CD4-positive, alpha-beta T cell treated with Interleukin-2 at 100 ng/mL for 4 hours (primary cell): Measurements from ENCODE around the gene PTPN1.
"Not testable (repeated sequence)": the region's sequence is repeated elsewhere in the genome, so short reads cannot be mapped to it uniquely, and the experiment has no call there.

Experiments
- DNase-seq: peaks from one replicate; pipeline ENCODE4 v3.0.0-alpha.2; 2020; ENCODE audit warnings: low spot score

PTPN1 gene

DNA sequence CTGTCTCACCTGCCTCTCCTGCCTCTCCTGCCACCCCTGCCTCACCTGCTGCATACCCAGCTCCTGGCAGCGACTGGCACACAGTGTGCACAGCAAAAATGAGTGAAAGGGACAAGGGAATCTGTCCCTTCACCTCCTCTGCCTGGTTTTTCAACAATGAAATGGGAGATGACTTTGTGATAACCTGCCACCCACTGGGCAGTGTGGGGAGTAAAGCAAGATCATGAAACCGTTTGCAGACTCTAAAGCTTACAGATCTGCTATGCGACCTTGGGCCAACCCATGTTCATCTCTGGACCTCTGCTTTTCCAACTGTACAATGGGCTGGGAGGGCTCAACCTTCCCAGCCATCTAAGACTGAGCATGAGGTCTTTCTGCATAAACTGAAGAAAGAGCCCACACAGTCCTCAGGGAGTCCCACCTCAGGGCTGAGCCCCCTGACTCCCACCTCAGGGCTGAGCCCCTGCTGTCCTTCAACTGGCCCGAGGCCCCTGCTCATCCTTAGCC, 100.1 kb downstream of the PTPN1 start:
- no peak for DNase-seq

- no peak for DNase-seq
These were observed 101.1 kb downstream of the PTPN1 start for GRCh38 chr20:50611128-50611810.

- DNase-seq: no peak
These were observed 103.4 kb downstream of the PTPN1 start for GRCh38 chr20:50613438-50614169.

DNA sequence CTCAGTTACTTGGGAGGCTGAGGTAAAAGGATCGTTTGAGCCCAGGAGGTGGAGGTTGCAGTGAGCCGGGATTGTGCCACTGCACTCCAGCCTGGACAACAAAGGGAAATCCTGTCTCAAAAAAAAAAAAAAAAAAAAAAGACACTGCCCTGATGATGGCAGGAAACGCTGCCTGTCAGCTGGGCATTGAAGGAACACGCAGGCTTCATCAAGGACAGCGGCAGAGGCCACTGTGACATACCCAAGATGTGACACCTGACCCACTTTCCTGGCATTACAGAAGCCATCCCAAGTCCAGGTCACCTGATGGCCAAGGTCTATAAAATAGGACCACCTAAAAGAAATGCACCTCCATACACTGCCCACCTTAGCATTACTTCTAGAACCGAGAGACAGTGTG, 105.2 kb downstream of the PTPN1 start:
- no peak for DNase-seq

GRCh38 chr20:50617022-50617421, 106.8 kb downstream of the PTPN1 start:
- DNase-seq: no peak

DNA sequence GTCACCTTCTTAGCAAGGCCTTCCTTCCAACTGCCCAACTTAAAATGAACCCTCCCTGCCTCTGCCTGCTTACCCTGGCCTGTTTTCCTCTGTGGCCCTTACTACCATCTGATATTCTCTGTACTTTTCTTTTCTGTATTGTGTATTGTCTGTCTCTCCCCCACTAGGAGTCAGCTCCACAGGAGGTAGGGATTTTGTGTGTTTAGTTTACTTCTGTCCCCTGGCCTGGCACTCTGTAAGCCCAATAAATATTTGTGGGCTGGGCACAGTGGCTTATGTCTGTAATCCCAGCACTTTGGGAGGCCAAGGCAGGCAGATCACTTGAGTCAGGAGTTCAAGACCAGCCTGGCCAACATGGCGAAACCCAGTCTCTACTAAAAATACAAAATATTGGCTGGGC, 108.4 kb downstream of the PTPN1 start:
- no peak for DNase-seq

- not testable (repeated sequence) for DNase-seq
These were observed 110.3 kb downstream of the PTPN1 start for GRCh38 chr20:50620459-50620858.

GRCh38 chr20:50621068-50621665, 111.0 kb downstream of the PTPN1 start:
- no peak for DNase-seq

DNA sequence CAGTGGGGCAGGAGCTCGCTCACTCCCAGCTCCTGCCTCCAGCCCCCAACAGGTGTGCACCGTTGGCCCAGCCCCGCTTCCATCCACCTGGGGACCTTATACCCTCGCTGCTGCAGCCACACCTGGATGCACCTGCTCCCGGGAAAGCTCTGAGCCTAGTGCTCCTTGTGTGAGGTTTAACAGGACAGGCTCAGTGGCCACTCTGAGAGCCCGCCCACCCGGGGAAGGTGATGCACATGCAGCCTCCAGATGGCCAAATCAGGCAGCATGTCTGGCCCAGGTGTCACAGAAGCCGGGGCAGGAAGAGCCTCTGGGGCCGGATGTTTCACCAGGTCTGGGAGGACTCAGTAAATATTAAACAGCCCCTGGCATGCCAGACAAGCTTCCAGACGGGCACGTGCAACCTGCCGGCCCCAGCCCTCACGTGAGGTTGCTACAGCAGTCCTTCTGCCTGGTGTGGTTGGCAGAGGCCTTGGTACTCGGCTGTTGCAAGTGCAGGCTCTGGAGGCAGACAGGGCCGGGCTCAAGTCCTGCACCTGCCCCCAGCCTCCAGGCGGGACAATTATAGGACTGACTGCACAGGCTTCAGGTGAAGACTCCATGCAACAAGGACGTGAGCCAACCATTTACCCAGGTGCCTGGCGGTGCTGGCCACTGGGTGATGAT, 114.3 kb downstream of the PTPN1 start:
- DNase-seq: no peak

DNA sequence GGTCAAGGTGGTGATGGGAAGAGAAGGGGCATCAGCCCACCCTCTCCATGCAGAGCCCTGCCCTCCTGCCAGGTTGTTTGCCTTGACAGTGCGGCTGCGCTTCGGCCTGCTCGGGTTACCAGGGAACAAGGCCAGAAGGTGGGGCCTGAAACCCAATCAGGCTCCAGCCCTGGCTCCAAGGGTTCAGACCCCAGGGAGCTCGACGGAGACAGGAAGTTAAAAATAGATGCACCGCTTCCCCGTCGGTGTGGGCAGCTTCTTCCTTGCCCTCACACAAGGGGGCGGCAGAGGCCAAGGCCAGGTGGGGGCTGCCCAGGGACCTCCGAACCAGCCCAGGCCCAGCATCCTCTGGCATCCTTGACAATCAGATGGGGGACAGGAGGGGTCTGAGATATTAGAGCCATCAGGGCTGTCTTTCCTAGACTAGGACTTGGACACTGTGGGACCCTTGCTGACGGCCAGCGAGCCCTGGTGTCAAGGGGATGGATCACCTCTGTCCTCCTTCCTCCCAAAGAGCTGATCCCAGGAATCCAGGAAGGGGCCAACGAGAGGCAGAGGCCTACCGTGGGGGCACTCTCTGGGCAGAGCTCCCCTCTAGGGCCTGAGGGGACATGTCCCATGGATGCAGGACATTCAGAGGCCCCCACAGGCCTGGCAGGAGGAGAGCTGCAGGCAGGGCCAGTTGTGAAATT, 115.9 kb downstream of the PTPN1 start:
- DNase-seq: no peak

- no peak for DNase-seq
These were observed 117.6 kb downstream of the PTPN1 start for GRCh38 chr20:50627747-50628146.

DNA sequence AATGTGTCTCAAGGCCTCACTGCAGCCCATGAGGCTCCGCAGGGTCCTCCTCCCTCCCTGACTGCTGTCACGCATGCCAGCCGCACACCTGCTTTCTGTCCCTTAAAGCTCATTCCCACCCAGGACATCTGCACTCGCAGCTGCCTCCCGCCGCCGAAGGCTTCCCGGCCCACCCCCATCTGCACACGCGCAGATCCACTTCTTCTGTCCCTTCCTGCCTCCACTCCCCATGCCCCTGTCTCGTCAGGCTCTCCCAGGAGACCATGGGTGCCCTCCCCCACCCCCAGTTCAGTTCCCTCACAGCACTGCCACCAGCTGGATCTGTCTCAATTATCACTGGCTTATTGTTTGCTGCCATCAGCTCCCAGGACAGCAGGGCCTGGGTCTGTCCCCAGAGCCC, 118.1 kb downstream of the PTPN1 start:
- DNase-seq: no peak

- DNase-seq: no peak
These were observed 118.9 kb downstream of the PTPN1 start for GRCh38 chr20:50628853-50629669.

DNA sequence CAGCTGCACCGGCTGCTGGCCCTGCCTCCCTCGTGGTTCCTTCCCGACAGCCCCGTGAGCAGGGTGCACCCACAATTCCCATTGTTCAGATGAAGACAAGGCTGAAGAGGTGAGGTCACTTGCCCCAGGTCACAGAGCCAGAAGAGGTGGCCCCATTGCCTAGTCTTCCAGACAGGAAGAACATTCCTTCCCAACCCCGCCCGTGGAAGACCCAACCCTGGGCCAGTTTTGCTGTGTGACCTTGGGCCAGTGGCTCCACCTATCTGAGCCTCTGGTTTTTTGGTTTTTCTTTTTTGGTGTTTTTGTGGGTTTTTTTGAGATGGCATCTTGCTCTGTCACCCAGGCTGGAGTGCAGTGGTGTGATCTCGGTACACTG, 119.5 kb downstream of the PTPN1 start:
- DNase-seq: no peak

DNA sequence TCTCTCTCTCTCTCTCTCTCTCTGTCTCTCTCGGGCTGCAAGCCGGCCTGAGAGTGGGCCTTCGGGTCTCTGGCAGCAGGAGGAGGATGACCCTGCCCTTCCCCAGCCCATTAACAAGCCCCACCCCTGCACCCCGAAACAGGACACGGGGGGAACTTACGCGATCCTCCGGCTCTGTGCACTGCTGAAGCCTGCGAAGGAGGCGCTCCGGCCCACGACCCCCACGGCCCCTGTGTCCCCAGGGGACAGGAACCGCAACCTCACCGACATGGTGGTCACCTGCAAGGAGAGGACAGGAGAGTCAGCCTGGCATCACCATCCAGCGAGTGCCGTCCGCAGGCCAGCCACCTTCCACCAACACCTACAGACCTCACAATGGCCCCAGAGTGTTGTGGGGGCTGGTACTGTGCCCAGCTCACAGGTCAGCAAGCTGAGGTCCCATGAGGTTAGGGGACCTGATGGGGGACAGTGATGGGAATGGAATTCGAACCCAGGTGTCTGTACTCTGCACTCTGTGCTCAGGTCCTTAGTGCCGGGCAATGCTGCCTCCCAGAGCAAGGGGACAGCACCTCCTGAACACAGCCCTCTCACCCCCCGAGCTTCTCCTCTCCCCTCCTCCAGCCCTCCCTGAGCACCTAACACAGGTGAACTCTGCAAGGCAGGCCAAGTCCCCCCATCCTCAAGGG, 120.5 kb downstream of the PTPN1 start:
- DNase-seq: no peak

DNA sequence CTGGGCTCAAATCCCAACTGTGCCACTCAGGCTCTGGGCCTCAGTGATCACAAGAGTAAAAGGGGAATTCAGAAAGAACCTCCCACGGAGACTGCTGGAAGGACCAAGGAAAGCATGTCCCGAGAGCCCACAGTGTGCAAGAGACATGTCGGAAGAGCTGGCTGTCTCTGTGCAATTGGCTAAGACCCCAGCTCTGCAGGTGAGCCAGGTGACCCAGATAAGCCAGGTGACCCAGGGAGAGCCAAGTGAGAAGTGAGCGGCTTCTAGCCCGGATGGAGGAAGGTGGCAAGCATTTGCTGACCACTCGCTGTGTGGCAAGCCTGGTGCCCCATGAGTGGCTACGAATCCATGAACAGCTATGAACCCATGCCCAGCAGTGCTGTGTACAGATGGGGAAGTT, 122.1 kb downstream of the PTPN1 start:
- DNase-seq: no peak

DNA sequence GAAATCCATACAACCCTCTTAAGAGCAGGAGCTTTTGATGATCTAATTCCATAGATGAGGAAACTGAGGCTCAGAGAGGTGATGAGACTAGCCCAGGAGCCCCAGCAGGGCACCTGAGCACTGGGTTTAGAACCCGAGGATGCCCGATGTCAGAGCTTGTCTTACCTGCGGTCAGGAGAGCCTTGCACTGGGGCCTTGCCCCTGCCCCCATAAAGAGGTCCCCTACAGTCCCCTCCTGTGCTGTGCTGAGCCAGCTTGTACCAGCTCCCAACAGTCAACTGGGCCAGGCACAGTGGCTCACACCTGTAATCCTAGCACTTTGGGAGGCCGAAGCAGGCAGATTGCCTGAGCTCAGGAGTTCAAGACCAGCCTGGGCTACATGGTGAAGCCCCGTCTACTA, 122.5 kb downstream of the PTPN1 start:
- DNase-seq: no peak

- DNase-seq: no peak
These were observed 123.2 kb downstream of the PTPN1 start for GRCh38 chr20:50633361-50633760.

DNA sequence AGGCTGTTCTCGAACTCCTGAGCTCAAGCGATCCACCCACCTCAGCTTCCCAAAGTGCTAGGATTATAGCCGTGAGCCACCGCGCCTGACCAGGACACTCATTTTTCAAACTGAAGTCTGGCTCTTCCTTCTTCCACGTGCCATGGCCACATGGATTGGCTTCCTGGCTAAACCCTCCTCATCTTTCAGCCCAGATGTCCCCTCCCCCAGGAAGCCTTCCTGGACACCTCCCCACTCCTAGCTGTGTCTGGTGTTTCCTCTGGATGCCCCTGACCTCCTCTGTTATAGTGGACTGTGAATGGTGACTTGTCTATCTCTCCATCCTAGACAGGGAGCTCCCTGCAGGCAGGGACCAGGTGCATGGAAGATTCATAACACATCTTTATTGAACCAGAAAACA, 124.0 kb downstream of the PTPN1 start:
- no peak for DNase-seq
